Muscle layer of duodenum (tissue), 2 donors: ENCODE measurements around the gene NPDC1.

Source experiments
- H3K27ac ChIP-seq: one replicate; pipeline ENCODE4 v1.7.0; 2013; ENCODE audit warnings: mild to moderate bottlenecking, low read length
- H3K27me3 ChIP-seq: one replicate; pipeline ENCODE4 v1.7.0; 2013; ENCODE audit warnings: low read depth, mild to moderate bottlenecking, control low read depth, low read length
- H3K36me3 ChIP-seq, 2 donors: one replicate each; pipeline ENCODE4 v1.7.0; 2013; ENCODE audit warnings: low read length in 2 of 2, control low read depth in 1 of 2, mild to moderate bottlenecking in 1 of 2; ENCODE audit not compliant: insufficient read depth in 2 of 2, control insufficient read depth in 1 of 2
- H3K4me1 ChIP-seq, 2 donors: one replicate each; pipeline ENCODE4 v1.7.0; 2013; ENCODE audit warnings: low read length in 2 of 2, mild to moderate bottlenecking in 2 of 2, control low read depth in 1 of 2, moderate library complexity in 1 of 2; ENCODE audit not compliant: insufficient read depth in 2 of 2, control insufficient read depth in 1 of 2
- H3K4me3 ChIP-seq, 2 donors: one replicate each; pipeline ENCODE4 v1.7.0; 2013; ENCODE audit warnings: low read length in 2 of 2, low read depth in 1 of 2, mild to moderate bottlenecking in 1 of 2
- H3K9me3 ChIP-seq, 2 donors: one replicate each; pipeline ENCODE4 v1.7.0; 2013; ENCODE audit warnings: low read length in 2 of 2, control low read depth in 1 of 2, mild to moderate bottlenecking in 1 of 2; ENCODE audit not compliant: control insufficient read depth in 1 of 2
- donor health status: healthy.

NPDC1 gene

GRCh38 chr9:136992819-136993369, 53.1 kb downstream of the NPDC1 start:
- H3K27ac ChIP-seq: peak overlapping the region; percentile 16
- no peaks in the 10 kb centered on the region for H3K9me3 ChIP-seq
- peaks cover 0 to 36% of the 10 kb centered on the region in 2 donors for H3K4me1 ChIP-seq

GRCh38 chr9:136991993-136992818, 53.8 kb downstream of the NPDC1 start, which contains the start of gene PAXX:
TSS of gene PAXX (plus strand) at chr9:136992422. CDS start at chr9:136992444, 22 bp downstream.
- Histone ChIP-seq H3K27me3 (peaks cover 5% of the 10 kb centered on the region), H3K36me3 (peaks cover 0 to 7% of the 10 kb centered on the region in 2 donors), H3K27ac (peak within 1 kb of the TSS; percentile 16), H3K9me3 (no peaks in the 10 kb centered on the region), H3K4me3 (peak within 1 kb of the TSS; percentile 68 to 69), H3K4me1 (peaks cover 0 to 36% of the 10 kb centered on the region in 2 donors)

More at GRCh38 chr9:136992819-136993369, 53.1 kb downstream of the NPDC1 start:
- H3K4me3 ChIP-seq: peak overlapping the region; percentile 68 to 69
- H3K36me3 ChIP-seq: peaks cover 0 to 7% of the 10 kb centered on the region in 2 donors
- H3K27me3 ChIP-seq: peaks cover 5% of the 10 kb centered on the region

- H3K4me1 ChIP-seq: peaks cover 0 to 21% of the 10 kb centered on the region in 2 donors
- no peak overlapping the region for H3K27ac ChIP-seq
These were observed 55.6 kb downstream of the NPDC1 start for GRCh38 chr9:136990242-136990911.

More at GRCh38 chr9:136990242-136990911, 55.6 kb downstream of the NPDC1 start:
- H3K4me3 ChIP-seq: no peak overlapping the region
- peaks cover 0 to 7% of the 10 kb centered on the region in 2 donors for H3K36me3 ChIP-seq
- H3K9me3 ChIP-seq: no peaks in the 10 kb centered on the region
- peaks cover 5% of the 10 kb centered on the region for H3K27me3 ChIP-seq
